IMR-90 (cell line): ENCODE measurements around the gene TBC1D16.

Experiments
- CEBPB ChIP-seq: IDR thresholded peaks from 2 replicates; pipeline ENCODE4 v1.6.1; 2012; ENCODE audit warnings: low read depth, low read length, improper control_type of control experiment
- CTCF ChIP-seq: conservative IDR thresholded peaks from 2 replicates; pipeline ENCODE4 v1.5.1; 2012; ENCODE audit warnings: mild to moderate bottlenecking, low read depth, low read length, improper control_type of control experiment
- MAFK ChIP-seq: IDR thresholded peaks from 2 replicates; pipeline ENCODE4 v1.6.1; 2012; ENCODE audit warnings: low read depth, low read length, improper control_type of control experiment
- MAZ ChIP-seq: IDR thresholded peaks from 2 replicates; pipeline ENCODE4 v1.6.1; 2012; ENCODE audit warnings: low read depth, mild to moderate bottlenecking, low read length, improper control_type of control experiment, moderate library complexity, borderline replicate concordance
- MXI1 ChIP-seq: IDR thresholded peaks from 2 replicates; pipeline ENCODE4 v1.6.1; 2012; ENCODE audit warnings: low read depth, mild to moderate bottlenecking, low read length, moderate library complexity, borderline replicate concordance
- NFE2L2 ChIP-seq: fragments of 150-350 bp; IDR thresholded peaks from 2 replicates; pipeline ENCODE4 v1.6.1; 2016; ENCODE audit warnings: low read depth, mild to moderate bottlenecking, low read length
- POLR2A ChIP-seq: IDR thresholded peaks from 2 replicates; pipeline ENCODE4 v1.6.1; 2012; ENCODE audit warnings: mild to moderate bottlenecking, low read depth, low read length
- RAD21 ChIP-seq: IDR thresholded peaks from 2 replicates; pipeline ENCODE4 v1.6.1; 2012; ENCODE audit warnings: low read length, improper control_type of control experiment
- RCOR1 ChIP-seq: IDR thresholded peaks from 2 replicates; pipeline ENCODE4 v1.6.1; 2012; ENCODE audit warnings: mild to moderate bottlenecking, low read length, improper control_type of control experiment; ENCODE audit not compliant: insufficient replicate concordance
- RFX5 ChIP-seq: IDR thresholded peaks from 2 replicates; pipeline ENCODE4 v1.8.0; 2012; ENCODE audit warnings: low read depth, mild to moderate bottlenecking, low read length, moderate library complexity
- SMC3 ChIP-seq: fragments of 150-350 bp; IDR thresholded peaks from 2 replicates; pipeline ENCODE4 v1.6.1; 2016; ENCODE audit warnings: low read depth, mild to moderate bottlenecking, antibody characterized with exemption, low read length, moderate library complexity
- USF2 ChIP-seq: fragments of 150-350 bp; IDR thresholded peaks from 2 replicates; pipeline ENCODE4 v1.6.1; 2017; ENCODE audit warnings: mild to moderate bottlenecking, antibody characterized with exemption, low read length, low read depth

- TF ChIP-seq CTCF (no peak), RFX5 (no peak), USF2 (no peak), NFE2L2 (no peak), CEBPB (no peak), SMC3 (no peak), MXI1 (no peak), RCOR1 (no peak), POLR2A (no peak), RAD21 (no peak), MAFK (no peak), MAZ (no peak)
These were observed 49.1 kb downstream of the TBC1D16 start for GRCh38 chr17:79986411-79987186.
